Duodenal mucosa (tissue), 2 donors: ENCODE results near the gene PBX1.

Experiments
- H3K27ac ChIP-seq: one replicate; pipeline ENCODE4 v1.7.0; 2013; ENCODE audit warnings: low read depth, low read length
- H3K27me3 ChIP-seq, 2 donors: one replicate each; pipeline ENCODE4 v1.7.0; 2013; ENCODE audit warnings: low read length in 2 of 2, control low read depth in 1 of 2; ENCODE audit not compliant: insufficient read depth in 2 of 2, control insufficient read depth in 1 of 2
- H3K36me3 ChIP-seq, 2 donors: one replicate each; pipeline ENCODE4 v1.7.0; 2013; ENCODE audit warnings: low read length in 2 of 2, control low read depth in 1 of 2; ENCODE audit not compliant: insufficient read depth in 2 of 2, control insufficient read depth in 1 of 2
- H3K4me1 ChIP-seq, 2 donors: one replicate each; pipeline ENCODE4 v1.7.0; 2013; ENCODE audit warnings: low read length in 2 of 2, control low read depth in 1 of 2; ENCODE audit not compliant: insufficient read depth in 2 of 2, control insufficient read depth in 1 of 2
- H3K4me3 ChIP-seq, 2 donors: one replicate each; pipeline ENCODE4 v1.7.0; 2013; ENCODE audit warnings: low read length in 2 of 2, low read depth in 1 of 2
- H3K9ac ChIP-seq, 2 donors: one replicate each; pipeline ENCODE4 v1.7.0; 2013; ENCODE audit warnings: low read length in 2 of 2, low read depth in 1 of 2
- H3K9me3 ChIP-seq, 2 donors: one replicate each; pipeline ENCODE4 v1.7.0; 2013; ENCODE audit warnings: low read length in 2 of 2, control low read depth in 1 of 2; ENCODE audit not compliant: control insufficient read depth in 1 of 2

The PBX1 gene

GRCh38 chr1:164576291-164577271 is 17.6 kb downstream of the PBX1 start:
- H3K27me3 ChIP-seq: no peaks in the 10 kb centered on the region
- peak overlapping the region in 1 of 2 donors; percentile 5 for H3K4me3 ChIP-seq
- peaks cover 7% of the 10 kb centered on the region in 2 donors for H3K36me3 ChIP-seq
- no peak overlapping the region for H3K9ac ChIP-seq
- no peak overlapping the region for H3K27ac ChIP-seq
- H3K4me1 ChIP-seq: peaks cover 0 to 8% of the 10 kb centered on the region in 2 donors
- no peaks in the 10 kb centered on the region for H3K9me3 ChIP-seq

DNA sequence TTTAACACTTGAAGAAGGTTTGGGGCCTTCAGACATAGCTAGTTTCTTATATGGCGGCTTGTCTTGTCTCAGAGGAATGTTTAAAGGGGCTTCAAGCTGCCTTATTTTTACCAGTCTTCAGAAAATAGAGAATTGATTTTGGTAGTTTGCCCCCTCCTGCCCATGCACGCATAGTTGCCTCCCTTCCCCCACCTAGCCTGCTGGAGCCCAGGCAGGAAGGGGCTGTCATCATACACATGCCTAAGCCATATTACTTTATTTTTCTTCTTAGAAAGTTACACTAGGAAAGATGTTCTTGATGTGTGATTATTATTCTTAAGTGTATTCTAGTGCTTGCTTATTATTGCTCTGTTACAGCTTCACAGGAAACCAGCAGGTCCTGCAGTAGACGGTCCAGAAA is 18.3 kb downstream of the PBX1 start:
- H3K27me3 ChIP-seq: no peaks in the 10 kb centered on the region
- H3K9ac ChIP-seq: no peak overlapping the region
- peaks cover 0 to 8% of the 10 kb centered on the region in 2 donors for H3K4me1 ChIP-seq
- H3K27ac ChIP-seq: no peak overlapping the region
- no peaks in the 10 kb centered on the region for H3K9me3 ChIP-seq
- no peak overlapping the region for H3K4me3 ChIP-seq
- peaks cover 7% of the 10 kb centered on the region in 2 donors for H3K36me3 ChIP-seq

GRCh38 chr1:164578479-164579200 is 19.7 kb downstream of the PBX1 start:
- no peak overlapping the region for H3K4me3 ChIP-seq
- H3K27me3 ChIP-seq: no peaks in the 10 kb centered on the region
- H3K4me1 ChIP-seq: peaks cover 0 to 8% of the 10 kb centered on the region in 2 donors
- peaks cover 6% of the 10 kb centered on the region in 2 donors for H3K36me3 ChIP-seq
- no peak overlapping the region for H3K27ac ChIP-seq
- no peak overlapping the region for H3K9ac ChIP-seq
- H3K9me3 ChIP-seq: no peaks in the 10 kb centered on the region

DNA sequence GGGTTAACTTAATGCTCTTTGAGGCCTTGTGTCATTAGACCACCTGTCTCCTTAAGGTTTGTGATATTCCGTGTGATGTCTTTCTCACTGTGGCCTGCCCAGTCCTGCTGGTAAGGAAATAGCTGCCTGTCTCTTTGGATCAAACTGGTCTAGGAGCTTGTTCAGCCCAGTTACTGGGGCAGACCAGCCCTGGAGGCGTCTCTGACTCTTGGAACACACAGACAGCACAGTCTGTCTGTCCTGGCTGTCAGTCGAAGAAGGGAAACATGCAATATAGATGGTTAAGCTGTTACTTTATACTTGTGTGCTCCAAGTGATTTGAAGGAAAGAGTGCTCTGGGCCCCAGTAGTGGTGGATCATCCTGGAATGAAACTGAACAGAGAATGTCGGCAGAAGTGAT is 20.4 kb downstream of the PBX1 start:
- Histone ChIP-seq H3K27me3 (no peaks in the 10 kb centered on the region), H3K4me1 (peaks cover 0 to 8% of the 10 kb centered on the region in 2 donors), H3K9ac (no peak overlapping the region), H3K36me3 (peaks cover 0 to 5% of the 10 kb centered on the region in 2 donors), H3K4me3 (no peak overlapping the region), H3K27ac (no peak overlapping the region), H3K9me3 (no peaks in the 10 kb centered on the region)

GRCh38 chr1:164581762-164582161 is 22.8 kb downstream of the PBX1 start:
- Histone ChIP-seq H3K27me3 (no peaks in the 10 kb centered on the region), H3K4me1 (peaks cover 0 to 8% of the 10 kb centered on the region in 2 donors), H3K4me3 (no peak overlapping the region), H3K9me3 (no peaks in the 10 kb centered on the region), H3K27ac (no peak overlapping the region), H3K9ac (no peak overlapping the region), H3K36me3 (peaks cover under 1 to 15% of the 10 kb centered on the region in 2 donors)

- no peak overlapping the region for H3K27ac ChIP-seq
- peaks cover 6 to 15% of the 10 kb centered on the region in 2 donors for H3K4me1 ChIP-seq
- H3K4me3 ChIP-seq: no peak overlapping the region
- H3K9me3 ChIP-seq: no peaks in the 10 kb centered on the region
- H3K36me3 ChIP-seq: peaks cover 2 to 18% of the 10 kb centered on the region in 2 donors
- no peak overlapping the region for H3K9ac ChIP-seq
- no peaks in the 10 kb centered on the region for H3K27me3 ChIP-seq
These were observed 24.2 kb downstream of the PBX1 start for GRCh38 chr1:164583196-164583595.

DNA sequence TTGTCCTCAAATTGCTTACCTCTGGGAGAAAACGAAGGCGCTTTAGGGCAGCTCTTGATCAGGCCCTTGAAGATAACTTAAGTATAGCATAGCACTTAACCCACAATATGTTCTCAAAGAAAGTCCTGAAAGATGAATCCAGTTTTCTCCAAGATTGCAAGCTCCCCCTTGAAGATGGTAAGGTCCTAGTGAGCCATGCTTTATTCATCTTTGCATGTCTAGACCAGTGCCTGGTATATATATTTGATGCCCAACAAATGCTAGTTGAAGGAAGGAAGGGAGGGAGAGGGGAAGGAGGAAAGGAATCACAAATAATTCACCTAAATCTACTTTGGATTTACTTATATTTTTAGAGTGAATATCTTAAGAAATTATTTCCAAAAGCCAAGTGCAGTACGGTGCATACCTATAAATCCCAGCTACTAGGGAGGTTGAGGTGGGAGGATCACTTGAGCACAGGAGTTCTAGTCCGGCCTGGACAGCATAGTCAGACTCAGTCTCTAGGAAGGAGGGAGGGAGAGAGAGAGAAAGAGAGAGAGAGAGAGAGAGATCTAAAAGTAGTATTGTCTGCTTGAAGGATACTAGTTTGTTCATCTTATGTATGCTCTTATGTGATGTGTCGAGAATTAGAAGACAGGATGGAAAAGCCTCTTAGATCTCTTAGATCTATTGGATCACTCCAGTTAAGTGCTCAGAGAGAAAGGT is 25.0 kb downstream of the PBX1 start:
- H3K9me3 ChIP-seq: no peaks in the 10 kb centered on the region
- no peak overlapping the region for H3K4me3 ChIP-seq
- H3K27me3 ChIP-seq: no peaks in the 10 kb centered on the region
- peaks cover 9 to 10% of the 10 kb centered on the region in 2 donors for H3K4me1 ChIP-seq
- H3K27ac ChIP-seq: no peak overlapping the region
- H3K9ac ChIP-seq: no peak overlapping the region
- H3K36me3 ChIP-seq: peaks cover 2 to 18% of the 10 kb centered on the region in 2 donors

DNA sequence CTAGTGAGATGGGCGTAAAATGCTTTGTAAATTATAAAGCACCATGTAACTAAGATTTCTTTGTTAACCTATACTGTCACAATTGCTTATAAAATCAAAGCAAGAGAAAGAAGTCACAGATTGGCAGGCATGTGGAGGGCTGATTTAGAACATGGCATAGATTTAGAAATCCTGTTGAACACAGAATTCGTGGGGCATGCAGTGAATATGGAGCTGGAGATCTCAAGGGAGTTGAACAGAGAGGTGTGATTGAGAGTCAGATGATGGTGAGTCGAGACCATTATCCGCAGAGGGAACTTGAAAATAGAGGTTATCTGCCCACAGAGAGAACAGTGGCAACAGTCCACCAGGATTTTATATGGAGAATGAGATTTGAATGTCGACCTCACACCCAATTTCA is 27.6 kb downstream of the PBX1 start:
- Histone ChIP-seq H3K9ac (no peak overlapping the region), H3K4me1 (peaks cover 27% of the 10 kb centered on the region in 2 donors)

GRCh38 chr1:164587617-164588501 is 28.9 kb downstream of the PBX1 start:
- Histone ChIP-seq H3K4me3 (no peak overlapping the region), H3K27me3 (no peaks in the 10 kb centered on the region), H3K4me1 (peaks cover 27 to 32% of the 10 kb centered on the region in 2 donors), H3K9me3 (no peaks in the 10 kb centered on the region), H3K9ac (no peak overlapping the region), H3K27ac (no peak overlapping the region), H3K36me3 (peaks cover 2 to 16% of the 10 kb centered on the region in 2 donors)

More for the DNA sequence above, 27.6 kb downstream of the PBX1 start:
- Histone ChIP-seq H3K27ac (no peak overlapping the region), H3K36me3 (peaks cover 2 to 16% of the 10 kb centered on the region in 2 donors), H3K27me3 (no peaks in the 10 kb centered on the region), H3K4me3 (no peak overlapping the region), H3K9me3 (no peaks in the 10 kb centered on the region)
